GM23338 (cell line): Measurements from ENCODE around the gene TRIM32. TPM values are rescaled to one million over a fixed set of nuclear protein-coding genes. Genes with fewer than 3 reads are reported as not detected.

Experiments
- ATAC-seq: fragments of 200-7000 bp; cut with Tn5 transposase; 3 replicates; pipeline ENCODE4 v1.9.1; 2020
- DNase-seq: peaks from one replicate; pipeline ENCODE4 v3.0.0-alpha.2; 2015; ENCODE audit warnings: low spot score
- H2AFZ ChIP-seq: fragments of 200-600 bp; sonication (generic); 2 replicates; pipeline ENCODE4 v1.8.0; 2016; ENCODE audit warnings: antibody characterized with exemption, mild to moderate bottlenecking, moderate library complexity
- H3F3A ChIP-seq: fragments of 200-600 bp; sonication (generic); replicated peaks from 2 replicates; pipeline ENCODE4 v1.8.0; 2017; ENCODE audit warnings: antibody characterized with exemption, mixed run types, low read depth
- H3K27ac ChIP-seq: fragments of 200-600 bp; sonication (generic); 2 replicates; pipeline ENCODE4 v1.6.1; 2016; ENCODE audit warnings: low read depth
- H3K27me3 ChIP-seq: fragments of 200-600 bp; sonication (generic); 2 replicates; pipeline ENCODE4 v1.8.0; 2016; ENCODE audit warnings: mild to moderate bottlenecking, mixed run types, moderate library complexity; ENCODE audit not compliant: insufficient read depth
- H3K36me3 ChIP-seq: fragments of 200-600 bp; sonication (generic); 2 replicates; pipeline ENCODE4 v1.8.0; 2016; ENCODE audit warnings: mild to moderate bottlenecking; ENCODE audit not compliant: insufficient read depth
- H3K4me1 ChIP-seq: fragments of 200-600 bp; sonication (generic); 2 replicates; pipeline ENCODE4 v1.8.0; 2016; ENCODE audit warnings: mild to moderate bottlenecking, moderate library complexity; ENCODE audit not compliant: insufficient read depth
- H3K4me2 ChIP-seq: fragments of 200-600 bp; sonication (generic); 2 replicates; pipeline ENCODE4 v1.7.1; 2017; ENCODE audit warnings: mixed run types
- H3K4me3 ChIP-seq: fragments of 200-600 bp; sonication (generic); 2 replicates; pipeline ENCODE4 v1.6.1; 2016; ENCODE audit warnings: mixed run types
- H3K79me2 ChIP-seq: fragments of 200-600 bp; sonication (generic); replicated peaks from 2 replicates; pipeline ENCODE4 v1.8.0; 2017; ENCODE audit warnings: mild to moderate bottlenecking; ENCODE audit not compliant: insufficient read depth
- H3K9me2 ChIP-seq: fragments of 200-600 bp; sonication (generic); 2 replicates; pipeline ENCODE4 v1.8.0; 2017; ENCODE audit not compliant: insufficient read depth
- H4K20me1 ChIP-seq: fragments of 200-600 bp; sonication (generic); replicated peaks from 2 replicates; pipeline ENCODE4 v1.8.0; 2017; ENCODE audit warnings: mild to moderate bottlenecking; ENCODE audit not compliant: insufficient read depth
- H3K27ac Mint-ChIP-seq: 2 replicates; pipeline ENCODE4 v1.8.0; 2020; ENCODE audit warnings: inconsistent platforms, mild to moderate bottlenecking, moderate library complexity, mixed read lengths
- H3K27me3 Mint-ChIP-seq: 3 replicates; pipeline ENCODE4 v1.8.0; 2022; ENCODE audit warnings: low read depth, mild to moderate bottlenecking, moderate library complexity, mixed read lengths, inconsistent platforms; ENCODE audit not compliant: insufficient read depth, poor library complexity
- H3K36me3 Mint-ChIP-seq: 3 replicates; pipeline ENCODE4 v1.8.0; 2021; ENCODE audit warnings: low read depth, mild to moderate bottlenecking, inconsistent platforms, moderate library complexity, mixed read lengths
- H3K4me1 Mint-ChIP-seq: 3 replicates; pipeline ENCODE4 v1.8.0; 2020; ENCODE audit warnings: mild to moderate bottlenecking, inconsistent platforms, mixed read lengths
- H3K4me3 Mint-ChIP-seq: 3 replicates; pipeline ENCODE4 v1.8.0; 2021; ENCODE audit warnings: moderate library complexity, mild to moderate bottlenecking, inconsistent platforms, mixed read lengths
- H3K9me3 Mint-ChIP-seq: 3 replicates; pipeline ENCODE4 v1.8.0; 2020; ENCODE audit warnings: moderate library complexity, mild to moderate bottlenecking, inconsistent platforms, mixed read lengths
- CREB1 ChIP-seq: fragments of 250-450 bp; sonication (Bioruptor Pico); IDR thresholded peaks from 2 replicates; pipeline ENCODE4 v1.5.0; 2020; ENCODE audit warnings: low read depth, mild to moderate bottlenecking, moderate library complexity
- EZH2 ChIP-seq: fragments of 200-600 bp; sonication (generic); IDR thresholded peaks from one replicate; pipeline ENCODE4 v1.8.0; 2017; ENCODE audit warnings: antibody characterized with exemption, mild to moderate bottlenecking, low read depth; ENCODE audit not compliant: unreplicated experiment
- EZH2phosphoT487 ChIP-seq: fragments of 200-600 bp; sonication (generic); IDR thresholded peaks from one replicate; pipeline ENCODE4 v1.8.1; 2018; ENCODE audit warnings: antibody characterized with exemption; ENCODE audit not compliant: unreplicated experiment
- JUNB ChIP-seq: IDR thresholded peaks from one replicate; pipeline ENCODE4 v1.6.1; 2016; ENCODE audit warnings: antibody characterized with exemption; ENCODE audit not compliant: unreplicated experiment
- NANOG ChIP-seq: IDR thresholded peaks from 2 replicates; pipeline ENCODE4 v1.6.1; 2016; ENCODE audit warnings: antibody characterized with exemption, borderline replicate concordance
- STAT1 ChIP-seq: IDR thresholded peaks from one replicate; pipeline ENCODE4 v1.6.1; 2016; ENCODE audit warnings: antibody characterized with exemption; ENCODE audit not compliant: unreplicated experiment
- ZNF114 ChIP-seq: fragments of 250-450 bp; sonication (Bioruptor Pico); IDR thresholded peaks from 2 replicates; pipeline ENCODE4 v1.5.0; 2020; ENCODE audit warnings: mild to moderate bottlenecking, moderate library complexity
- ZNF331 ChIP-seq: fragments of 250-450 bp; sonication (Bioruptor Pico); IDR thresholded peaks from 2 replicates; pipeline ENCODE4 v1.5.0; 2020; ENCODE audit warnings: low read depth, mild to moderate bottlenecking, moderate library complexity
- polyA plus RNA-seq: library from polyadenylated mRNA; unstranded; fragments of >200 nt; fragmentation: Nextera tagmentation; extraction: Ambion mirVana; gene quantifications from 2 replicates; pipeline ENCODE4 v1.2.1, GENCODE V29; 2016
- total RNA-seq: library from RNA; depleted of rRNA; stranded (reverse); fragments of >200 nt; shearing (Covaris generic); gene quantifications from 2 replicates; pipeline ENCODE4 v1.2.3, GENCODE V29; 2014
- TF ChIP-seq, protein P1 (sequence below): fragments of 250-450 bp; sonication (Bioruptor Pico); IDR thresholded peaks from 2 replicates; pipeline ENCODE4 v1.5.0; 2020; ENCODE audit warnings: mild to moderate bottlenecking, moderate library complexity
- TF ChIP-seq, protein P2 (sequence below), 2 experiments: fragments of 200-600 bp in 1 of 2; sonication (generic) in 1 of 2; conservative IDR thresholded peaks; 2 replicates each; pipeline versions ENCODE4 v1.5.1 to v1.6.1; 2016 to 2017; ENCODE audit warnings: antibody characterized with exemption in 2 of 2, low read depth in 2 of 2, mild to moderate bottlenecking in 2 of 2, moderate library complexity in 1 of 2
- TF ChIP-seq, protein P3 (sequence below): IDR thresholded peaks from one replicate; pipeline ENCODE4 v1.6.1; 2018; ENCODE audit warnings: antibody characterized with exemption; ENCODE audit not compliant: unreplicated experiment
- TF ChIP-seq, protein P4 (sequence below): IDR thresholded peaks from 2 replicates; pipeline ENCODE4 v1.6.1; 2016; ENCODE audit warnings: antibody characterized with exemption

The TRIM32 gene
- total and polyA plus RNA-seq, 2 experiments from 2014 or later = 6.7 to 16.3 TPM

DNA sequence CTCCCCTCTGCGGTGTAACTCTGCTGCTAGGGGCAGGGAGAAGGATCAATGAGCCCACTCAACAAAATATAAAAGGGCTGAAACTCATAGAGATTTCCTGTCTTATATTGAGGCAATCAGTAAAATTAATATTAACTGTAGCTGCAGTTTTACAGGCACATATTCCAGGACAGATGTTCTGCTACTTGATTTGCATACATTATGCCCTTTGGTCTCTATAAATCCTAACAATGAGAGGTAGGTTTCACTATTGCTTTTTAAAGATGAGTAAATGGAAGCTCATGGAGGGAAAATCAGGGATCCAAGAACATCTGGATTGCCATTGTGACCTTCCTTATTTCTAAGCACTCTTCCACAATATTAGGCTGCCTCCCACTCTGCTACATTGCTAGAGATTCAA, 23.5 kb upstream of the TRIM32 start (continued):
- TF ChIP-seq, protein P1, sequence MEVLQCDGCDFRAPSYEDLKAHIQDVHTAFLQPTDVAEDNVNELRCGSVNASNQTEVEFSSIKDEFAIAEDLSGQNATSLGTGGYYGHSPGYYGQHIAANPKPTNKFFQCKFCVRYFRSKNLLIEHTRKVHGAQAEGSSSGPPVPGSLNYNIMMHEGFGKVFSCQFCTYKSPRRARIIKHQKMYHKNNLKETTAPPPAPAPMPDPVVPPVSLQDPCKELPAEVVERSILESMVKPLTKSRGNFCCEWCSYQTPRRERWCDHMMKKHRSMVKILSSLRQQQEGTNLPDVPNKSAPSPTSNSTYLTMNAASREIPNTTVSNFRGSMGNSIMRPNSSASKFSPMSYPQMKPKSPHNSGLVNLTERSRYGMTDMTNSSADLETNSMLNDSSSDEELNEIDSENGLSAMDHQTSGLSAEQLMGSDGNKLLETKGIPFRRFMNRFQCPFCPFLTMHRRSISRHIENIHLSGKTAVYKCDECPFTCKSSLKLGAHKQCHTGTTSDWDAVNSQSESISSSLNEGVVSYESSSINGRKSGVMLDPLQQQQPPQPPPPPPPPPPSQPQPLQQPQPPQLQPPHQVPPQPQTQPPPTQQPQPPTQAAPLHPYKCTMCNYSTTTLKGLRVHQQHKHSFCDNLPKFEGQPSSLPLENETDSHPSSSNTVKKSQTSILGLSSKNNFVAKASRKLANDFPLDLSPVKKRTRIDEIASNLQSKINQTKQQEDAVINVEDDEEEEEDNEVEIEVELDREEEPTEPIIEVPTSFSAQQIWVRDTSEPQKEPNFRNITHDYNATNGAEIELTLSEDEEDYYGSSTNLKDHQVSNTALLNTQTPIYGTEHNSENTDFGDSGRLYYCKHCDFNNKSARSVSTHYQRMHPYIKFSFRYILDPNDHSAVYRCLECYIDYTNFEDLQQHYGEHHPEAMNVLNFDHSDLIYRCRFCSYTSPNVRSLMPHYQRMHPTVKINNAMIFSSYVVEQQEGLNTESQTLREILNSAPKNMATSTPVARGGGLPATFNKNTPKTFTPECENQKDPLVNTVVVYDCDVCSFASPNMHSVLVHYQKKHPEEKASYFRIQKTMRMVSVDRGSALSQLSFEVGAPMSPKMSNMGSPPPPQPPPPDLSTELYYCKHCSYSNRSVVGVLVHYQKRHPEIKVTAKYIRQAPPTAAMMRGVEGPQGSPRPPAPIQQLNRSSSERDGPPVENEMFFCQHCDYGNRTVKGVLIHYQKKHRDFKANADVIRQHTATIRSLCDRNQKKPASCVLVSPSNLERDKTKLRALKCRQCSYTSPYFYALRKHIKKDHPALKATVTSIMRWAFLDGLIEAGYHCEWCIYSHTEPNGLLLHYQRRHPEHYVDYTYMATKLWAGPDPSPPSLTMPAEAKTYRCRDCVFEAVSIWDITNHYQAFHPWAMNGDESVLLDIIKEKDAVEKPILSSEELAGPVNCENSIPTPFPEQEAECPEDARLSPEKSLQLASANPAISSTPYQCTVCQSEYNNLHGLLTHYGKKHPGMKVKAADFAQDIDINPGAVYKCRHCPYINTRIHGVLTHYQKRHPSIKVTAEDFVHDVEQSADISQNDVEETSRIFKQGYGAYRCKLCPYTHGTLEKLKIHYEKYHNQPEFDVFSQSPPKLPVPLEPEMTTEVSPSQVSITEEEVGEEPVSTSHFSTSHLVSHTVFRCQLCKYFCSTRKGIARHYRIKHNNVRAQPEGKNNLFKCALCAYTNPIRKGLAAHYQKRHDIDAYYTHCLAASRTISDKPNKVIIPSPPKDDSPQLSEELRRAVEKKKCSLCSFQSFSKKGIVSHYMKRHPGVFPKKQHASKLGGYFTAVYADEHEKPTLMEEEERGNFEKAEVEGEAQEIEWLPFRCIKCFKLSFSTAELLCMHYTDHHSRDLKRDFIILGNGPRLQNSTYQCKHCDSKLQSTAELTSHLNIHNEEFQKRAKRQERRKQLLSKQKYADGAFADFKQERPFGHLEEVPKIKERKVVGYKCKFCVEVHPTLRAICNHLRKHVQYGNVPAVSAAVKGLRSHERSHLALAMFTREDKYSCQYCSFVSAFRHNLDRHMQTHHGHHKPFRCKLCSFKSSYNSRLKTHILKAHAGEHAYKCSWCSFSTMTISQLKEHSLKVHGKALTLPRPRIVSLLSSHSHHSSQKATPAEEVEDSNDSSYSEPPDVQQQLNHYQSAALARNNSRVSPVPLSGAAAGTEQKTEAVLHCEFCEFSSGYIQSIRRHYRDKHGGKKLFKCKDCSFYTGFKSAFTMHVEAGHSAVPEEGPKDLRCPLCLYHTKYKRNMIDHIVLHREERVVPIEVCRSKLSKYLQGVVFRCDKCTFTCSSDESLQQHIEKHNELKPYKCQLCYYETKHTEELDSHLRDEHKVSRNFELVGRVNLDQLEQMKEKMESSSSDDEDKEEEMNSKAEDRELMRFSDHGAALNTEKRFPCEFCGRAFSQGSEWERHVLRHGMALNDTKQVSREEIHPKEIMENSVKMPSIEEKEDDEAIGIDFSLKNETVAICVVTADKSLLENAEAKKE (CRISPR knock-in tag) = no peak
- TF ChIP-seq NANOG (no peak), STAT1 (no peak), CREB1 (CRISPR knock-in tag) (no peak), EZH2phosphoT487 (no peak)
- TF ChIP-seq, protein P2, sequence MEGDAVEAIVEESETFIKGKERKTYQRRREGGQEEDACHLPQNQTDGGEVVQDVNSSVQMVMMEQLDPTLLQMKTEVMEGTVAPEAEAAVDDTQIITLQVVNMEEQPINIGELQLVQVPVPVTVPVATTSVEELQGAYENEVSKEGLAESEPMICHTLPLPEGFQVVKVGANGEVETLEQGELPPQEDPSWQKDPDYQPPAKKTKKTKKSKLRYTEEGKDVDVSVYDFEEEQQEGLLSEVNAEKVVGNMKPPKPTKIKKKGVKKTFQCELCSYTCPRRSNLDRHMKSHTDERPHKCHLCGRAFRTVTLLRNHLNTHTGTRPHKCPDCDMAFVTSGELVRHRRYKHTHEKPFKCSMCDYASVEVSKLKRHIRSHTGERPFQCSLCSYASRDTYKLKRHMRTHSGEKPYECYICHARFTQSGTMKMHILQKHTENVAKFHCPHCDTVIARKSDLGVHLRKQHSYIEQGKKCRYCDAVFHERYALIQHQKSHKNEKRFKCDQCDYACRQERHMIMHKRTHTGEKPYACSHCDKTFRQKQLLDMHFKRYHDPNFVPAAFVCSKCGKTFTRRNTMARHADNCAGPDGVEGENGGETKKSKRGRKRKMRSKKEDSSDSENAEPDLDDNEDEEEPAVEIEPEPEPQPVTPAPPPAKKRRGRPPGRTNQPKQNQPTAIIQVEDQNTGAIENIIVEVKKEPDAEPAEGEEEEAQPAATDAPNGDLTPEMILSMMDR (conservative IDR thresholded peaks at IDR 0.05; ENCODE audit: low read depth in 2 of 2) = no peak

DNA sequence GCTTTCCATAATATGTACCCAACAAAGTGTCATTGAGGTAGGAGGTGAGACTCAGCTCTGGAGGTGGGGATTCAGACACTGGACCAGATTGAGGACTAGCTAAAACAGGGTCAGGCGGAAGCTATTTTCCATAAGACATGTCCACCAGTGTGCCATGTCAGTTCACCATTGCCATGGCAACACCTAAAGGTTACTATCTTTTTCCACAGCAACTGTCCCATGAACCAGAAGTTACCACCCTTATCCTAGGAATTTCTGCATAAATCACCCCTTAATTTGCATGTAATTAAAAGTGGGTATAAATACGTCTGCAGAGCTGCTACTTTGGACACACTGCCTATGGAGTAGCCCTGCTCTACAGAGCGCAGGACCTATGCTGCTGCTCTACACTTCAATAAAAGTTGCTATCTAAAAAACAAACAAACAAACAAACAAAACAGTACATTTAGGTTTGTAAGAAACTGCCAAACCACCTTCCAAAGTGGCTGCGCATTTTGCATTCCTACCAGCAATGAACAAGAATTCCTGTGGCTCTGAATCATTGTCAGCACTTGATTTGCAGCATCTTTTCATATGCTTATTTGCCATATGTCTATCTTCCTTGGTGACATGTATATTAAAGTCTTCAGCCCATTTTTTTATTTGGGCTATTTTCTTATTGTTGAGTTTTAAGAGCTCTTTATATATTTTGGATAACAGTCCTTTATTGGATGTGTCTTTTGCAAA, 18.0 kb upstream of the TRIM32 start:
- Histone ChIP-seq H3K27me3 (no peaks in the 10 kb centered on the region), H3K9me2 (no peaks in the 10 kb centered on the region; the same call in 1 of the 2 replicates), H3K79me2 (no peaks in the 10 kb centered on the region), H3K27ac (no peak overlapping the region), H3K36me3 (peaks cover 4% of the 10 kb centered on the region; the same call in 1 of the 2 replicates), H3K4me2 (no peak overlapping the region), H2AFZ (no peak overlapping the region), H3F3A (no peaks in the 10 kb centered on the region), H3K4me1 (no peaks in the 10 kb centered on the region), H4K20me1 (0 out of 2 replicates have a peak, but pooled peaks cover 3% of the 10 kb centered on the region), H3K4me3 (no peak overlapping the region)
- DNase-seq (no peak), ATAC-seq (no peak)
- Mint-ChIP-seq H3K4me3 (no peak overlapping the region), H3K36me3 (peaks cover 32% of the 10 kb centered on the region), H3K27ac (no peak overlapping the region), H3K4me1 (no peaks in the 10 kb centered on the region), H3K27me3 (no peaks in the 10 kb centered on the region), H3K9me3 (peaks cover 29% of the 10 kb centered on the region)
- TF ChIP-seq EZH2phosphoT487 (no peak), ZNF114 (CRISPR knock-in tag) (no peak), JUNB (no peak), ZNF331 (no peak), EZH2 (no peak), STAT1 (no peak)
- TF ChIP-seq, protein P3, sequence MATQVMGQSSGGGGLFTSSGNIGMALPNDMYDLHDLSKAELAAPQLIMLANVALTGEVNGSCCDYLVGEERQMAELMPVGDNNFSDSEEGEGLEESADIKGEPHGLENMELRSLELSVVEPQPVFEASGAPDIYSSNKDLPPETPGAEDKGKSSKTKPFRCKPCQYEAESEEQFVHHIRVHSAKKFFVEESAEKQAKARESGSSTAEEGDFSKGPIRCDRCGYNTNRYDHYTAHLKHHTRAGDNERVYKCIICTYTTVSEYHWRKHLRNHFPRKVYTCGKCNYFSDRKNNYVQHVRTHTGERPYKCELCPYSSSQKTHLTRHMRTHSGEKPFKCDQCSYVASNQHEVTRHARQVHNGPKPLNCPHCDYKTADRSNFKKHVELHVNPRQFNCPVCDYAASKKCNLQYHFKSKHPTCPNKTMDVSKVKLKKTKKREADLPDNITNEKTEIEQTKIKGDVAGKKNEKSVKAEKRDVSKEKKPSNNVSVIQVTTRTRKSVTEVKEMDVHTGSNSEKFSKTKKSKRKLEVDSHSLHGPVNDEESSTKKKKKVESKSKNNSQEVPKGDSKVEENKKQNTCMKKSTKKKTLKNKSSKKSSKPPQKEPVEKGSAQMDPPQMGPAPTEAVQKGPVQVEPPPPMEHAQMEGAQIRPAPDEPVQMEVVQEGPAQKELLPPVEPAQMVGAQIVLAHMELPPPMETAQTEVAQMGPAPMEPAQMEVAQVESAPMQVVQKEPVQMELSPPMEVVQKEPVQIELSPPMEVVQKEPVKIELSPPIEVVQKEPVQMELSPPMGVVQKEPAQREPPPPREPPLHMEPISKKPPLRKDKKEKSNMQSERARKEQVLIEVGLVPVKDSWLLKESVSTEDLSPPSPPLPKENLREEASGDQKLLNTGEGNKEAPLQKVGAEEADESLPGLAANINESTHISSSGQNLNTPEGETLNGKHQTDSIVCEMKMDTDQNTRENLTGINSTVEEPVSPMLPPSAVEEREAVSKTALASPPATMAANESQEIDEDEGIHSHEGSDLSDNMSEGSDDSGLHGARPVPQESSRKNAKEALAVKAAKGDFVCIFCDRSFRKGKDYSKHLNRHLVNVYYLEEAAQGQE = no peak
- TF ChIP-seq, protein P4, sequence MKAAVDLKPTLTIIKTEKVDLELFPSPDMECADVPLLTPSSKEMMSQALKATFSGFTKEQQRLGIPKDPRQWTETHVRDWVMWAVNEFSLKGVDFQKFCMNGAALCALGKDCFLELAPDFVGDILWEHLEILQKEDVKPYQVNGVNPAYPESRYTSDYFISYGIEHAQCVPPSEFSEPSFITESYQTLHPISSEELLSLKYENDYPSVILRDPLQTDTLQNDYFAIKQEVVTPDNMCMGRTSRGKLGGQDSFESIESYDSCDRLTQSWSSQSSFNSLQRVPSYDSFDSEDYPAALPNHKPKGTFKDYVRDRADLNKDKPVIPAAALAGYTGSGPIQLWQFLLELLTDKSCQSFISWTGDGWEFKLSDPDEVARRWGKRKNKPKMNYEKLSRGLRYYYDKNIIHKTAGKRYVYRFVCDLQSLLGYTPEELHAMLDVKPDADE = no peak
